ENCODE measurements around the gene NUMB.
"Not testable (repeated sequence)": the region's sequence is repeated elsewhere in the genome, so short reads cannot be mapped to it uniquely, and the experiment has no call there.

GRCh38 chr14:73423092-73423491 lies 35.3 kb downstream of the NUMB start:
- TF ChIP-seq, protein P1, sequence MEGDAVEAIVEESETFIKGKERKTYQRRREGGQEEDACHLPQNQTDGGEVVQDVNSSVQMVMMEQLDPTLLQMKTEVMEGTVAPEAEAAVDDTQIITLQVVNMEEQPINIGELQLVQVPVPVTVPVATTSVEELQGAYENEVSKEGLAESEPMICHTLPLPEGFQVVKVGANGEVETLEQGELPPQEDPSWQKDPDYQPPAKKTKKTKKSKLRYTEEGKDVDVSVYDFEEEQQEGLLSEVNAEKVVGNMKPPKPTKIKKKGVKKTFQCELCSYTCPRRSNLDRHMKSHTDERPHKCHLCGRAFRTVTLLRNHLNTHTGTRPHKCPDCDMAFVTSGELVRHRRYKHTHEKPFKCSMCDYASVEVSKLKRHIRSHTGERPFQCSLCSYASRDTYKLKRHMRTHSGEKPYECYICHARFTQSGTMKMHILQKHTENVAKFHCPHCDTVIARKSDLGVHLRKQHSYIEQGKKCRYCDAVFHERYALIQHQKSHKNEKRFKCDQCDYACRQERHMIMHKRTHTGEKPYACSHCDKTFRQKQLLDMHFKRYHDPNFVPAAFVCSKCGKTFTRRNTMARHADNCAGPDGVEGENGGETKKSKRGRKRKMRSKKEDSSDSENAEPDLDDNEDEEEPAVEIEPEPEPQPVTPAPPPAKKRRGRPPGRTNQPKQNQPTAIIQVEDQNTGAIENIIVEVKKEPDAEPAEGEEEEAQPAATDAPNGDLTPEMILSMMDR (conservative IDR thresholded peaks at IDR 0.05 in 1 of 2, IDR thresholded peaks at IDR 0.05 in 1 of 2; ENCODE audit: low read depth in 1 of 2, low read length in 2 of 2) = not testable (repeated sequence)
- not testable (repeated sequence) for TF ChIP-seq EZH2 (IDR thresholded peaks at IDR 0.05; ENCODE audit: low read length, missing control alignments)
